Measurements from ENCODE around the gene ENHO.
"Not testable (repeated sequence)": the region's sequence is repeated elsewhere in the genome, so short reads cannot be mapped to it uniquely, and the experiment has no call there.

The ENHO gene

GRCh38 chr9:34505370-34506120 lies 17.2 kb downstream of the ENHO start:
- no peak for DNase-seq

GRCh38 chr9:34503406-34503805 lies 19.4 kb downstream of the ENHO start:
- no peak for DNase-seq

- DNase-seq, result no peak
Measured at GRCh38 chr9:34502891-34503290, 19.9 kb downstream of the ENHO start.

GRCh38 chr9:34502471-34502870 lies 20.3 kb downstream of the ENHO start:
- DNase-seq, result no peak

- DNase-seq, result no peak
Measured at GRCh38 chr9:34501889-34502425, 20.8 kb downstream of the ENHO start.

GRCh38 chr9:34501372-34501771 lies 21.4 kb downstream of the ENHO start:
- DNase-seq, result no peak

- peak; percentile 69 for DNase-seq
Measured at GRCh38 chr9:34500623-34501267, 22.0 kb downstream of the ENHO start.

GRCh38 chr9:34499076-34499475 lies 23.7 kb downstream of the ENHO start:
- no peak for DNase-seq

GRCh38 chr9:34498553-34498952 lies 24.2 kb downstream of the ENHO start:
- DNase-seq, result no peak

GRCh38 chr9:34496149-34496712 lies 26.6 kb downstream of the ENHO start:
- no peak for DNase-seq

GRCh38 chr9:34493972-34494535 lies 28.7 kb downstream of the ENHO start:
- DNase-seq, result peak; percentile 9

GRCh38 chr9:34492051-34492450 lies 30.7 kb downstream of the ENHO start:
- no peak for DNase-seq

- no peak for DNase-seq
Measured at GRCh38 chr9:34491596-34491995, 31.2 kb downstream of the ENHO start.

GRCh38 chr9:34490760-34491159 lies 32.0 kb downstream of the ENHO start:
- DNase-seq, result no peak

- no peak for DNase-seq
Measured at GRCh38 chr9:34490360-34490759, 32.4 kb downstream of the ENHO start.

GRCh38 chr9:34486572-34486971 lies 36.2 kb downstream of the ENHO start:
- DNase-seq, result no peak

GRCh38 chr9:34485822-34486221 lies 37.0 kb downstream of the ENHO start:
- DNase-seq, result no peak

GRCh38 chr9:34484678-34485077 lies 38.1 kb downstream of the ENHO start:
- no peak for DNase-seq

- DNase-seq, result not testable (repeated sequence)
Measured at GRCh38 chr9:34482746-34483145, 40.0 kb downstream of the ENHO start.

GRCh38 chr9:34481620-34482019 lies 41.2 kb downstream of the ENHO start:
- not testable (repeated sequence) for DNase-seq

GRCh38 chr9:34479431-34479866 lies 43.3 kb downstream of the ENHO start:
- no peak for DNase-seq

GRCh38 chr9:34477541-34477940 lies 45.2 kb downstream of the ENHO start:
- DNase-seq, result no peak

GRCh38 chr9:34475097-34475496 lies 47.7 kb downstream of the ENHO start:
- no peak for DNase-seq

All from CD4-positive, alpha-beta T cell treated with Interleukin-12 subunit alpha and Interleukin-12 subunit beta, for 1 hour (primary cell).